Measurements from ENCODE around the gene LRRC32. TPM values are rescaled to one million over a fixed set of nuclear protein-coding genes. Genes with fewer than 3 reads are reported as not detected.

Gene LRRC32
- total and polyA plus RNA-seq, 8 donors = 14.0 to 270 (median 23.9) TPM

DNA sequence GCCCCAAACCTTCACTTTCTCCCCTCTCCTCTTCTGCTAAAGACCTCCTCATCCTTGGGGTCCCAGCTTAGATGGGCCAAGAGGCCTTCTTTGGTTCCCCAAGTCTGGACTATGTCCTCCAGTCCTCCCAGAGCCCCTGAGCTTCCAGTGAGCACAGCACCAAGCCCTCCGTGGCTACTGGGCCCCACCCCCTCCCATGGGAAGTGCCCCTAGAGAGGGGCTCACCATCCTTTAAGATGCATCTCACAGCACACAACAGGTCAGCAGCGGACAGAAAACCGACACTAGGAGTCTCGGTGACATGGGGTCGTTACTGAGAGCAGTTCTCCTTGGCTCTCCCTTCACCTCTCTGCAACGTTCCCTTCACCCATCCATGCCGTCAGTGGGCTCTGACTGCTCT is 2.7 kb downstream of the LRRC32 start:
- peak overlapping the region; percentile 12 to 79 (median 44) for H3K27ac ChIP-seq
- DNase-seq = no peak
- H3K4me3 ChIP-seq = peak overlapping the region; percentile 25 to 76 (median 61)
- TF ChIP-seq EP300 (IDR thresholded peaks at IDR 0.05) = no peak
- no peaks in the 10 kb centered on the region for H3K9me3 ChIP-seq
- peaks cover 19 to 57% (median 36%) of the 10 kb centered on the region in 4 donors for H3K4me1 ChIP-seq
- H3K36me3 ChIP-seq = peaks cover 0 to 10% (median 4%) of the 10 kb centered on the region in 4 donors
- 66 to 81% (median 77%) methylated on average over 7 of the region's 7 CpGs for WGBS, 5 donors
- intact Hi-C loops (cut with DNase I; ENCODE audit: low total_unique reads) = no loop called here
- H3K27me3 ChIP-seq = peaks cover 0 to 35% (median 19%) of the 10 kb centered on the region in 3 donors

DNA sequence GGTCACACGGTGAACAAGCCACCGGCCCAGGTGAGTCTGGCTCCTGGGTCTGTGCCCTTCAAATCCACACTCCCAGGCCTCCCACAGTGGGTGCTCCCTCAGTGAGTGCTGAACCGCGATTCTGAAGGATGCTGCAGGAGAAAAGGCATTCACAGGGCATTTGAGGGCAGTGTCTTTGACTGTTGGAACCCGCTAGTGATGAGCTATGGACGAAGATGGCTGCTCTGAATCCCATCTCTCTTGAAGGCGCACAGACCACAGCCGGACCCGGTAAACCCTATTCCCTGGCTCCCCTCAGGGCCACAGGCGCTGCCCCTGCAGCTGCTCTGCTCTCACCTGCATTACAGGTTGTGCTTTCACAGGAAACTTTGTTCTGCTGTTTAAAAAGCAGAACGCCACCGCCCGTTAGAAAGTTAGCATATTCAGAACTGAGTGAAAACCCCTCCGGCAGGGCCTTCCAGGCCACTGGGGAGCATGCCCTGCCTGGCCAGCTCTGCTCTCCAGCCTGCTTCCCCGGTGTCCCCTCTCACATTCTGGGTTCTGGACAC is 3.2 kb downstream of the LRRC32 start:
- peak overlapping the region; percentile 25 to 76 (median 61) for H3K4me3 ChIP-seq
- 76 to 88% (median 82%) methylated on average over 10 to 15 of the region's 15 CpGs for WGBS, 5 donors
- intact Hi-C loops (cut with DNase I; ENCODE audit: low total_unique reads) = no loop called here
- H3K36me3 ChIP-seq = peaks cover 0 to 10% (median 4%) of the 10 kb centered on the region in 4 donors
- peak overlapping the region in 4 of 5 donors; percentile 44 to 79 (median 61) for H3K27ac ChIP-seq
- no peaks in the 10 kb centered on the region for H3K9me3 ChIP-seq
- H3K4me1 ChIP-seq = peaks cover 17 to 52% (median 32%) of the 10 kb centered on the region in 4 donors
- peaks cover 0 to 35% (median 19%) of the 10 kb centered on the region in 3 donors for H3K27me3 ChIP-seq
- TF ChIP-seq EP300 (IDR thresholded peaks at IDR 0.05) = no peak
- no peak for TF ChIP-seq POLR2A (IDR thresholded peaks at IDR 0.05)
- TF ChIP-seq, protein P1, sequence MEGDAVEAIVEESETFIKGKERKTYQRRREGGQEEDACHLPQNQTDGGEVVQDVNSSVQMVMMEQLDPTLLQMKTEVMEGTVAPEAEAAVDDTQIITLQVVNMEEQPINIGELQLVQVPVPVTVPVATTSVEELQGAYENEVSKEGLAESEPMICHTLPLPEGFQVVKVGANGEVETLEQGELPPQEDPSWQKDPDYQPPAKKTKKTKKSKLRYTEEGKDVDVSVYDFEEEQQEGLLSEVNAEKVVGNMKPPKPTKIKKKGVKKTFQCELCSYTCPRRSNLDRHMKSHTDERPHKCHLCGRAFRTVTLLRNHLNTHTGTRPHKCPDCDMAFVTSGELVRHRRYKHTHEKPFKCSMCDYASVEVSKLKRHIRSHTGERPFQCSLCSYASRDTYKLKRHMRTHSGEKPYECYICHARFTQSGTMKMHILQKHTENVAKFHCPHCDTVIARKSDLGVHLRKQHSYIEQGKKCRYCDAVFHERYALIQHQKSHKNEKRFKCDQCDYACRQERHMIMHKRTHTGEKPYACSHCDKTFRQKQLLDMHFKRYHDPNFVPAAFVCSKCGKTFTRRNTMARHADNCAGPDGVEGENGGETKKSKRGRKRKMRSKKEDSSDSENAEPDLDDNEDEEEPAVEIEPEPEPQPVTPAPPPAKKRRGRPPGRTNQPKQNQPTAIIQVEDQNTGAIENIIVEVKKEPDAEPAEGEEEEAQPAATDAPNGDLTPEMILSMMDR (IDR thresholded peaks at IDR 0.05) = no peak
- no peak for TF ChIP-seq POLR2AphosphoS5 (IDR thresholded peaks at IDR 0.05)
- no peak for DNase-seq

DNA sequence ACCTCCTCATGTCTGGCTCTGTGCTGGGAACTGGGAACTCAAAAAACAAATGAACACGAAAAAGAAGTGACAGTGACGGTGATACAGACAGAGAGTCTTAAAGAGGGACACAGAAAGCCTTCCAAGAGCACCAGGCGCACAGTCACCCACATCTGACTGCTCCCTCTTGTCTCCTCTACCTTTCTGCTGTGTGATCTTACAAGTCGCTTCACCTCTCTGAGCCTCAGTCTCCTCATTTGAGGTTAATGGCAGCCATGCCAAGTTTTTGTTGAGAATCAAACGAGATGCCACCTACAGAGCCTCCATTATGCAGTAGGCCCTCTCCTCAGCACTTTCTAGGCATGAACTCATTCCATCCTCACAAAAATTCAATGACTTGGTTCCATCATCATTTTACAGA is 3.7 kb downstream of the LRRC32 start:
- DNase-seq = no peak
- Histone ChIP-seq H3K9me3 (no peaks in the 10 kb centered on the region), H3K4me3 (peak overlapping the region; percentile 25 to 76 (median 61)), H3K27me3 (peaks cover 0 to 35% (median 19%) of the 10 kb centered on the region in 3 donors), H3K36me3 (peaks cover 0 to 10% (median 4%) of the 10 kb centered on the region in 4 donors), H3K27ac (peak overlapping the region in 4 of 5 donors; percentile 44 to 79 (median 61)), H3K4me1 (peaks cover 17 to 47% (median 31%) of the 10 kb centered on the region in 4 donors)
- intact Hi-C loops (cut with DNase I; ENCODE audit: low total_unique reads) = no loop called here
- TF ChIP-seq EP300 (IDR thresholded peaks at IDR 0.05) = no peak
- TF ChIP-seq, protein P1 (IDR thresholded peaks at IDR 0.05) = no peak
- no peak for TF ChIP-seq POLR2AphosphoS5 (IDR thresholded peaks at IDR 0.05)
- no peak for TF ChIP-seq POLR2A (IDR thresholded peaks at IDR 0.05)
- WGBS, 5 donors = 65 to 83% (median 79%) methylated on average over 5 of the region's 5 CpGs

DNA sequence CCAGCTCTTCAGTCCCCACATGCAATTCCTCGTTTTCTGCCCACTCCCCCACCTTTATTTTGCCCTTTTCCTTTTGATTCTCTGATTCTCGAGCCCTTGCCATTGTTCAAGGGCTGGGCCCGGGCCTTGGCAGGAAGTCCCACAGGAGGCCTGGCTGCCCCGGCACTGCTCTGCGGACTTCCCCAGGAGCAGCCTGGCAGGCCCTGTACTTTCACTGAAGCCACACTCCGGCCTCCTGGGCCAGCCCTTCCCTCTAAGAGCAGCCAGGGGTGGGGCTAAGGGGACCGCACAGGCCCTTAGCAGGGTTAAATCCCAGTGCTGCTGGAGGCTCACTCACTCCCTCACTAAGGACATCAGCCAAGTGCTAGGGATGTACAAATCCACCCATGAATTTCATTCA is 4.1 kb downstream of the LRRC32 start:
- H3K27me3 ChIP-seq = peaks cover 0 to 35% (median 19%) of the 10 kb centered on the region in 3 donors
- H3K27ac ChIP-seq = peak overlapping the region in 4 of 5 donors; percentile 44 to 79 (median 61)
- WGBS, 5 donors = 13 to 35% (median 27%) methylated on average over 7 of the region's 7 CpGs
- H3K4me1 ChIP-seq = peaks cover 17 to 43% (median 31%) of the 10 kb centered on the region in 4 donors
- peaks cover 0 to 11% (median 5%) of the 10 kb centered on the region in 4 donors for H3K36me3 ChIP-seq
- TF ChIP-seq EP300 (IDR thresholded peaks at IDR 0.05) (no peak), POLR2AphosphoS5 (IDR thresholded peaks at IDR 0.05) (no peak), POLR2A (IDR thresholded peaks at IDR 0.05) (no peak)
- TF ChIP-seq, protein P1 (IDR thresholded peaks at IDR 0.05) = no peak
- H3K9me3 ChIP-seq = no peaks in the 10 kb centered on the region
- peak overlapping the region; percentile 25 to 76 (median 61) for H3K4me3 ChIP-seq
- intact Hi-C loops (cut with DNase I; ENCODE audit: low total_unique reads) = no loop called here
- peak in 1 of 2 donors; percentile 60 for DNase-seq

DNA sequence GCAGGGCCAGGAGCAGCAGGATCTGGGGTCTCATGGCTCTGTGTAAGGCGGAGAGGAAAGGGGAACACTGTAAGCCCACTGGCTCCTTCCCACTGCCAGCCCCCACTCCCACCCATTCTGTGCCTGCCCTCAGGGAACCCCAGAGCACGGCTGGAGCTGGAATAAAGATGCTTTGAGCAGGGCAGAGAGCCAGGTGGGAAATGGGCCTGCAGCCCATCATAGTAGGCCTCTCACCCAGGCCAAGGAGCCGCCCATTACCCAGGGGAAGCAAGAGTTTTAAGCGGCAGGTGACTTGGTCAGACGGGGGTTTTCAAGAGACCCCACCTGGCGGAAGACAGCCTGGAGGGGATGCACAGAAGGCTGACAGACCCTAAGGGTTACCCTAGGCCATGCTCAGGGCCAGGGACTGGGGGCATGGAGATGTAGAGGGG is 4.6 kb downstream of the LRRC32 start:
- no peak for DNase-seq
- peak overlapping the region in 3 of 4 donors; percentile 25 to 76 (median 61) for H3K4me3 ChIP-seq

More for the DNA sequence above, 4.6 kb downstream of the LRRC32 start:
- peak overlapping the region in 3 of 5 donors; percentile 44 to 79 (median 78) for H3K27ac ChIP-seq
- H3K9me3 ChIP-seq = no peaks in the 10 kb centered on the region
- no peak for TF ChIP-seq EP300 (IDR thresholded peaks at IDR 0.05)
- no peak for TF ChIP-seq POLR2A (IDR thresholded peaks at IDR 0.05)
- TF ChIP-seq POLR2AphosphoS5 (IDR thresholded peaks at IDR 0.05) = no peak
- TF ChIP-seq, protein P1 (IDR thresholded peaks at IDR 0.05) = no peak
- 68 to 88% (median 82%) methylated on average over 6 of the region's 6 CpGs for WGBS, 5 donors
- H3K27me3 ChIP-seq = peaks cover 0 to 33% (median 15%) of the 10 kb centered on the region in 3 donors
- intact Hi-C loops (cut with DNase I; ENCODE audit: low total_unique reads) = no loop called here
- H3K36me3 ChIP-seq = peaks cover 0 to 15% (median 8%) of the 10 kb centered on the region in 4 donors
- peaks cover 14 to 38% (median 27%) of the 10 kb centered on the region in 4 donors for H3K4me1 ChIP-seq

Data from stomach (tissue), 9 donors.